HG03039 (cell line): ENCODE data around the gene RNF144A.
"Not testable (repeated sequence)": the region's sequence is repeated elsewhere in the genome, so short reads cannot be mapped to it uniquely, and the experiment has no call there.

ENCODE experiments used
- ATAC-seq: cut with Tn5 transposase; IDR thresholded peaks from one replicate; pipeline ENCODE4 v1.9.1; 2021; ENCODE audit warnings: mild to moderate bottlenecking, moderate library complexity; ENCODE audit not compliant: unreplicated experiment

RNF144A gene, protein sequence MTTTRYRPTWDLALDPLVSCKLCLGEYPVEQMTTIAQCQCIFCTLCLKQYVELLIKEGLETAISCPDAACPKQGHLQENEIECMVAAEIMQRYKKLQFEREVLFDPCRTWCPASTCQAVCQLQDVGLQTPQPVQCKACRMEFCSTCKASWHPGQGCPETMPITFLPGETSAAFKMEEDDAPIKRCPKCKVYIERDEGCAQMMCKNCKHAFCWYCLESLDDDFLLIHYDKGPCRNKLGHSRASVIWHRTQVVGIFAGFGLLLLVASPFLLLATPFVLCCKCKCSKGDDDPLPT

DNA sequence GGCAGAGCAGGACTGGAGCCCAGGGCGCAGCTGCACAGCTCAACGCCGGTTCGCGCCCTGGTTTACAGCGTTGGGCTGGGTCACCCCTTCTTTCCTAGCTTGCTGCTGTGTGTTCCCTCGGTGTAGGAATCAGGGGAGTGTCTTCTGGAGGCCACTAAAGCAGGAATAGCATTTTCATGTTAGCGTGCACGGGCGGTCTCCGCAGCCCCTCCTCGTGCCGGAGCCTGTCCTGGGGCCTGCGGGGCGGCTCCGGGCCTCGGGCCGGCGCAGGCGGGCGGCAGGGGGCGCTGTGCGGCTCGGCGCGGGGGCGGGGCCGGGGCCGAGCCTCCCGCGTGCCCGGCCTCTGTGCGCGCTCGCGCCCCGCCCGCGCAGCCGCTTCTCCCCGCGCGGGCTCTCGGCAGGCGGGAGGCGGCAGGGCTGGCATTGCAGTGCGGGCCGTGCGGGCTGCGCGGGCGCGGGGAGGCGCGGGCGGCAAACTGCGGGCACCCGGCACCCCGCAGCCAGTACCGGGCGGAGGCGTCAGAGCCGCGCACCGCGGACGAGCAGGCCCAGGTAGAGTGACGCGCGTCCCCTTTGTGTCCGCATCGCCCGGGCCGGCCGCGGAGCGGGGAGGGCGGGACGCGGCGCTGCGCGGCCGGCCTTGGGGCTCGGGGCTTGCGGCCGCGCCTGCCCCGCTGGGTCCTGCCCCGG lies at the start of gene RNF144A:
TSS of gene RNF144A (plus strand) at position 342 of the 690 bp plus-strand sequence. CDS start 79,515 bp downstream, outside the sequence.
- ATAC-seq: peak; percentile 87

DNA sequence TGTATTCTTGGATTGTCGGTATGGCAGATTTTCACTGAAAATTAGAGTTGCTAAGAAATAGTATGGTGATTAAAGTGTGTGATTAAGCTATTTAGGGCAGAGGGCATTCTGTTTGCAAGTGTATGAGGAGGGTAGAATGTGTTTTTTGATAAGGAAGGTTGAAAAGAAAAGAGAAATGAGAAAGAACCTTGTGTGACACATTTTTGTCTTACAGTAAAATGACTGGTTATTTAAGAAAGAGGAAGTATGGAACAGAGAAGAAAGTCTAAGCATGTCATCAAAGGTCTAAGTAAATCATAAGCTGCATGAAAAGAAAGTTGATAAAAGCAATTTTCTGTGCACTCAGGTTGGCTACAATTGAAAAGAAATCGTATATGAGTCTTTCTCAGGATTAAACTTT lies 44.8 kb upstream of the RNF144A start:
- ATAC-seq: no peak

DNA sequence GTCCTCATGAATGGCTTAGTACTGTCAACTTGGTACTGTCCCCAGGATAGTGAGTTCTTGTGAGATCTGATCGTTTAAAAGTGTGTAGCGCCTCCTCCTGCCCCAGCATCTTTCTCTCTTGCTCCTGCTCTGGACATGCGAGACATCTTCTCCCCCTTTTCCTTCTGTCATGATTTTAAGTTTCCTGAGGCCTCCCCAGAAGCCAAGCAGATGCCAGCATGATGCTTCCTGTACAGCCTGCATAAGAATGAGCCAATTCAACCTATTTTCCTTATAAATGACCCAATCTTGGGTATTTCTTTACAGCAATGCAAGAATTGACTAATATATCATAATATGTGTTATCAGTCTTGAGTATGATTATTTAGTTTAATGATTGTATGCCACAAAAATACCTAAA lies 43.2 kb upstream of the RNF144A start:
- no peak for ATAC-seq

DNA sequence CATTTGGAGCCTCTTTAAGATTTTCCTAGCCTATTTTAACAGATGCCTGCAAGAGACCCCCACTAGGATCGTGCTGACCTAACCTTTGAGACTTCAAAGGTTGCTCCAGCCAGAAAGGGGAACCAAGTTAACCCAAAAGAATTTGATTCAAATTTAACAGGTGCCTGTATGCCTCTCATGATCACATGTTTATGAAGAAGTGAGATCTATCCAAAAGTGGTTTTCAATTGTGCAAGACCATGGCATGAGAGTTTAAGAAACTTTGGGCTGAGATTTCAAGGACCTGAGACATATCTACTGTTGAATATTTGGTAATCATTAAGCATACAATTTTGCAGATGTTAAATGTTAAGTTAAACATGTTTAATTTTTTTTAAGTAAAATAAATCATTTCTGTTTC lies 40.9 kb upstream of the RNF144A start:
- no peak for ATAC-seq

DNA sequence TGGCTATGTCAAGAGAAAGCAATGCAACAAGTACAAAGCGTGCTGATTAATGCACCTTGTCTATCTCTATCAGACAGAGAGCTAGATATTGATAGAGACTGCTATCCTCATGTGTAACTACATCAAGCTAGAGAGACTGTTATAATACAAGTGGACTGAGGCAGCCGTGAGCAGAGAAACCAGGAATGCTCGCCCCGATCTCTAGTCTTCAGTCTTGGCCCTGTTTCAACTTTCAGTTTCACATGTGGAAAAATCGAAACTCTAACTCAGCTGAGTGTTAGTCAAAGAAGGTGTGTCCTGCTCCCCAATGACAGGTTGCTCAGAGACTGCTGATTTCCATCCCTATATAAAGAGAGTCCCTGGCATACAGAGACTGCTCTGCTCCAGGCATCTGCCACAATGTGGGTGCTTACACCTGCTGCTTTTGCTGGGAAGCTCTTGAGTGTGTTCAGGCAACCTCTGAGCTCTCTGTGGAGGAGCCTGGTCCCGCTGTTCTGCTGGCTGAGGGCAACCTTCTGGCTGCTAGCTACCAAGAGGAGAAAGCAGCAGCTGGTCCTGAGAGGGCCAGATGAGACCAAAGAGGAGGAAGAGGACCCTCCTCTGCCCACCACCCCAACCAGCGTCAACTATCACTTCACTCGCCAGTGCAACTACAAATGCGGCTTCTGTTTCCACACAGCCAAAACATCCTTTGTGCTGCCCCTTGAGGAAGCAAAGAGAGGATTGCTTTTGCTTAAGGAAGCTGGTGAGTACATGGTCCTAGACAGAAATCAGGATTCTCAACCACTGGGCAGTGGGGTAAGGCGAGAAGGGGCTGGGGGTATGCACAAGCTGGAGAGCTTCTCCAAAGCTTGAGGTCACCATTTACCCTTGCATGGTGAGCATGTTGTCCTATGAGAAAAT lies 39.6 kb upstream of the RNF144A start, which contains the start of gene RSAD2:
TSS of gene RSAD2 (plus strand) at position 376 of the 903 bp plus-strand sequence. CDS start at position 400, 24 bp downstream.
- ATAC-seq: peak; percentile 88

DNA sequence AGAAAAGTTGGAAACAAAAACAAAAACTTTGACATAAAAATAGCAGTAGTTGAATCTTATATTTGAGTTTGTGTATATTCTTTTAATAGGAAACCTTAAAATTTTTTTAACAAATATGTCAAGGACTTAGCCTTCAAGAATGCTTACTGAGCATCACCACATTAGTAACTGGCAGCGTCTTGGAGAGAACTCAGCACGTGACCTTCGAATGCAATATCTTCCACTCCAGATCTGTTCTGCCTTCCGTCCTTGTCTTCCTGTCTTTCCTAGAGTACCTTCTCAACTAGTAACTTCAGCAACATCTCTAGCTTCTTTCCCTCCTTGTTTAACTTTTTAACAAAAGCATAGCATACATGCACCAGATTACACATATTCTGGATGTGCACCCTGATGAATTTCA lies 38.7 kb upstream of the RNF144A start:
- no peak for ATAC-seq

DNA sequence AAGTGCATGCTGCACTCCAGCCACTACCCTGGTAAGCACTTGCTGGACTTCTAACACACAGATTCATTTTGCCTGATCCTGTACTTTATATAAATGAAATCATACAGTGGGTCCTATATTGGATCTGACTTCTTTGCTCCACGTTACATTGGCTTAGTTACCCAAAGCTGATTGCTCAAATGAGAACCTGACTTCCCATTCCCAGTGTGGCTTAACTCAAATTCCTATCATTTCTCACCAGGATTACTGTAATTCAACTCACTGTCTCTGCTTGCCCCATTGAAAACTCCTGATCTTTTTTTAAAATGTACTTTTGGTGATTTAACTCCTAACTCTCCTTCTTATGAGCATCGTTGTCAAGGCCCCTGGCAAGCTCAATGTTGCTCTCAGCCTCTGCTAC lies 38.2 kb upstream of the RNF144A start:
- ATAC-seq: no peak

DNA sequence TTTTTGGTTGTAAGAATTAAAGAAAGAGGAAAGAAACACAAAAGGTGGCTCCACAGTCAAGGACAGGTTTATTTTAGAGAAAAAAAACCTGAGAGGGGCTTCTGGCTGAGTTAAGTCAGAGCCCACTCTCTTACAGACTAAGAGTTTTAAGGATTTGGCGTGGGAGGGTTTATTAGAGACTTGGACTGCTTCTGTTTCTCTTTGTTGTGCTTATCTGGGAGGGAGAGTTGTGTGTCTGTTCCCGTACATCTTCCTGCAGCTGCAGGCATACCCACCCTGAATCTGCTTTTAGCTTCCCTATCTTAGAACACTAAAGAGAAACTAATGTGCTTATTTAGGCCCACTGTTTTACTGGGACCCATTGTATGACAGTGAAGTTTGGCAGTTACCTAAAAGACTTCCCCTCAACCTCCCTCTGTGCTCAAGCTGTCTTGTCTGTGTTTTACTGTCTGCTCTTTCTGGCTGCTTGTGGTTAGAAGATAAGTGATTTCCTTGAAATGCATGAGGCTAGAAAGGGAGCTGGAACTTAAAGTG lies 36.9 kb upstream of the RNF144A start:
- no peak for ATAC-seq

DNA sequence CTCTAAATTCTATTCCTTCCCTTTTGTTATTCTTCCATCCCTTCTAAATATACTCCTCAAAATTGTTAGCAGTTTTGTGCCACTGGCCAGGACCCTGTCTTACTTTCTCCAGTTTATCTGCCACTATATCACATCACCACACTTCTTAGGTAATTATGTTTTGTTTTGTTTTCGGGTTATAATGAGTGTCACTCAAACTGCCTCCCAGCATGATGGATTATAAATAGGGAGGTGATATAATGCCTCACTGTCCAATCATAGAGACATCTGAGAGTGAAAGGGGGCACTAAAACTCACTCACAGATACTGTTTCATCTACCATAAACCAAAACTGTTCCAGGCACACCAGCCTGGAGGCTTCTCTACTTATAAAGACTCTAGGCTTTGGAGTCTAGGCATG lies 36.2 kb upstream of the RNF144A start:
- no peak for ATAC-seq

DNA sequence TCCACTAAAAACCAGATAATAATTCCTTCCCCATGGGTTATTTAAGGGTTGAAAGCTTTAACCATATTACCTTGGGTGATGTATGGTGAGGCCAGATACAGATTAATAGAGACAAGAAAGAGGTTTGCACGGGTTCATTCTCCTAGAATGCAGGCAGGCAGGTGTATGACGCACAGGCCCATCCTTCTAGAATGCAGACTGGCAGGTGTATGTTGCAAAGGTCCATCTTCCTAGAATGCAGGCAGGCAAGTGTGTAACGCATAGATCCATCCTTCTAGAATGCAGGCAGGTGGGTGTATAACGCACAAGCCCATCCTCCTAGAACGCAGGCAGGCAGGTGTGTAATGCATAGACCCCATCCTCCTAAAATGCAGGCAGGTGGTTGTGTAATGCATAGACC lies 35.7 kb upstream of the RNF144A start:
- ATAC-seq: no peak

DNA sequence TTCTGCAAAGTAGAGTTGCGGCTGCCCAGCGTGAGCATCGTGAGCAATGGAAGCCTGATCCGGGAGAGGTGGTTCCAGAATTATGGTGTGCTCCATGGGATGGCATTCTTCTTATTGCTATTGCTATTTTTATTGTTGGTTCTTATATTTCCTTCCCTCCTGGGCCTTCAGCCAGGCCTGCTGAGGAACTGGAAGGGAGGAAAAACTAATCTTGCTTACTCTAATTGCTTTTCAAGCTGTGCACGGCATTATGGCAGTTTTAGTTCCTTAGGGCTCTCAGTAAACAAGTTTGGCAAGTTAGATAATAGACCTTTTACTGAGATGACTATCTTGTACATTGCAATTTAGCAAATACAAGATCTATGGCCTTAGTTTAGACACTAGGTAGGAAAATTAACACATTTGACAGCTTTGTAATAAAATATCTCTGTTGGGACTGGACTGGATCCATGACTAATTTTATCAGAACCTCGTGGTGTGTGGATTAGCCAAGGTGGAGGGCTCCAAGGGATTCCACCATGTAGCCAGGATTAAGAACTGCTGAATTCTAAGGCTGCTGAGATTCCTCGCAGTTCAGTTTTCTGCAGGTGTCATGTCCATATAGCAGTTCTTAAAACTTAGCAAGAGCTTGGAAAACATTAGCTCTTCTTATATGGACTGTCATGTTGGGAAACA lies 33.6 kb upstream of the RNF144A start:
- no peak for ATAC-seq

DNA sequence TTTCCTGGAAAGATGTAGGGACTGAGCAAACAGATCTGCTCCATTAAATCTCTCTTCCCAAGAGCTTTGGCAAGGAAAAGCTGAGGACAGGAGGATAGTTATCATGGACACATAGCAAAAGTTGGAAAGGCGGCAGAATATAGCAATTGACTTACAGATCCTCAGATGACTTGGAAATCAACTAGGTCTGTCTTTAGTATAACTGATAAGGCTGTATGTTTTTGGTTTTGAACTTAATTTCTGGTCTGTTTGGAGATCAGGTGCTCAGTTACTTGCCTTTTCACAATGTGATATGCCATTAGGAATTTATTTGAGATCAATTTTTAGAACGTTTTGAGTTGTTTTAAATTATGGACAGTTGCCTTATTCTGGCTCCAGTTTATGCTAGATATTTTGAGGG lies 31.7 kb upstream of the RNF144A start:
- ATAC-seq: no peak

DNA sequence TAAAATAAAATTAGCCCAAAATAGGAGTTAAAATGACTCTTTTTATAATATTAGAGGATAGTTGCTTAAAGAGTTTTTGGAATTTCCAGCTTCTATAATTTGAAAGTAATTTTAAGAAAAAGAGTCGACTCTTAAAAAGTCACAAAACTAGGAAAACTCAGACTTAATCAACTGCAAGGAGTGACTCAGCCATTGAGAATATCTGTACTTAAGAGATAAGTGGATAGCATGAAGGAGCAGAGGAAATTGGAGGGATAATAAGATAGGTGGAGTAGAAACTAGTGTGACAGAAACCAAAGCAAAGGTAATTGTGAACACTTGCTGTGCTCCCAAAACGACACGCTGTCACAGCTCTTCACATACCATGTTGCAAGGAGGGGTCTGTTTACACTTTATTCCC lies 31.2 kb upstream of the RNF144A start:
- ATAC-seq: no peak

DNA sequence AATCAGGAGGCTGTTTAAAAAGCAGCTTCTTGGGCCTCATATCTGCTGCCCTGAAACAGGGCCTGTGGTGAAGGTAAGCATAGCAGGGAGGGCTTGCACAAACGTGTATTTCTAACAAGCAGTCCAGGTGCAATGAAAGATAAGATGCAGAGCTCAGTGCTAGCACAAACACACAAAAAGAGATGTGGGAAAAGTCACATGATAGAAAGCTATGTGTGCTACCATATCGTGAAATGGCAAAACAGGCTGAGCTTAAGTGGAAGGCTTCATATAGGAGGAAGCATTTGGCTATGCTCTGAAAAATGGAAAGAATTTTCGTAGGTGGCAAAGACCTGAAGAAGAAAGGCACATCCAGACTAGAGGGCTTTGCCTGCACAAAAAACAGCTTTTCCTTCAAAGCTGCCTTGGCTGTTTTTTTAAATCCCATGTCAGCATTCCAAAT lies 29.4 kb upstream of the RNF144A start:
- no peak for ATAC-seq

DNA sequence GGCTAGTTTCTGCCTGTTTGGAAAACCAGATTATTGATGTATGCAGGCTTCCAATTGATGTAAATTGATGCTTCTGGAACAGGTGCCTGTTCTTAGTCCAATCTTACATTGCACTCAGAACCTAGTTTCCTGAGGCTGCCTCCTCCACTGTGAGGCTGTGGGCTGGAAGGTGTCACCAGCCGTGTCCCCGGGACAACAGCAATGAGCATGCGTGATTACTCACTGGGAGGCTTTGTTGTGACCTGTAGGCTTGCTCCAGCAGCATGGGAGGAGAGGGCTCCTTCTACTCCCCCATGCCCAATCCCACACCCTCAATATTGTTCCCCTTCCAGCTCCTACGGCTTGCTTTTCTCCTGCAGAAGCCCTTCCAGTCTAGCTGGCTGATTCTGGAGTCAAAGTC lies 28.5 kb upstream of the RNF144A start:
- ATAC-seq: no peak

DNA sequence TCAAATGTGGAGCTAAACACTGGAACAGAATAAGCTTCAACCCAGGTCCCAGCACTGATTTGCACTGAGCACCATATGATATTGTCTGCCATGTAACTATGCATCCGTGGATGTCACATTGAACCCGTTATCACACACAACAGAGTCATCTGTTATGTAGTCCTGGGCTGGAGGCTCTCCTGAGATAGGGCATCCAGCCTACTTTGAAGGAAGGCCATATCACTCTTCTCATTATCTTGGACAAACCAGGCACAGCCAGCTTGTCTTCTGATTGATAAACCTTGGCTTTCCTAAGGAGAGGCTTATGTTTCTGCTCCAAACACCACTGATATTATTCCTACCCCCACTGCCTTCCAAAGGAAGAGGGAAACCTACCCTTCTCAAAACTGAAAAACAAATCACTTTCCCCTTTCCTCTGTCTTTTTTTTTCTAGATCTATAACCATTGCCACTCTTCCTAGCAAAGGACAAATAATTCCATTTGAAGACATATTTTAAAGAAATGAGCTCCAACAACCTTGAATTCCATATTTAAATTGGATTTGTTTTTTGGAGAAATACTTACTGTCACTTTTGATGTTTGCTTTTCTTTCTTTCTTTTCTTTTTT lies 23.2 kb upstream of the RNF144A start:
- no peak for ATAC-seq

DNA sequence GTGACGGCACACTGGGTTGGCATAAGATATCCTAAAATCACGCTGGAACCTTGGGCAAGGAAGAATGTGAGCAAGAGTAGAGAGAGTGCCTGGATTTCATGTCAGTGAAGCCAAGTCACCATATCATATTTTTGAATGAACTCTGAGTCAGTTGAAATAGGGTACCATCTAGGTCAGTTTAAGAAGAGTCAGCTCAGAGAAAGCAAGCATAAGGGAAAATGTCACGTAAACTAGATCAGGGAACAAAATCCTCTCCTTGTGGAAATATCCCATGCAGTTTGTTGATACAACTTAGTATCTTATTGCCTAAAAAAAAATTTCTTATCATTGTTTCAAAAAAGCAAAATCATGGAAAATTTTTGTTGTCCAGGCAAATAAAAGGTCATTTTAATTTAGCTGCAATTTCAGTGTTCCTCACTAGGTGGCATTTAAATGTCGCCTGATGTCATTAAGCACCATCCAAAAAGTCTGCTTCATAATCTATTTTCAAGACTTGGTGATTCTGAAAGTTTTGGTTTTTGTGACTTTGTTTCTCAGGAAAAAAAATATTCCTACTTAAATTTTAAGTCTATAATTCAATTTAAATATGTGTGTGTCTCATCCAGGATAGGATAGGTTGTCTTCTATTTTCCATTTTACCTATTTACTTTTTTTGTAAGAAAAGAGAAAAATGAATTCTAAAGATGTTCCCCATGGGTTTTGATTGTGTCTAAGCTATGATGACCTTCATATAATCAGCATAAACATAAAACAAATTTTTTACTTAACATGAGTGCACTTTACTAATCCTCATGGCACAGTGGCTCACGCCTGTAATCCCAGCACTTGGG lies 20.1 kb upstream of the RNF144A start:
- no peak for ATAC-seq

DNA sequence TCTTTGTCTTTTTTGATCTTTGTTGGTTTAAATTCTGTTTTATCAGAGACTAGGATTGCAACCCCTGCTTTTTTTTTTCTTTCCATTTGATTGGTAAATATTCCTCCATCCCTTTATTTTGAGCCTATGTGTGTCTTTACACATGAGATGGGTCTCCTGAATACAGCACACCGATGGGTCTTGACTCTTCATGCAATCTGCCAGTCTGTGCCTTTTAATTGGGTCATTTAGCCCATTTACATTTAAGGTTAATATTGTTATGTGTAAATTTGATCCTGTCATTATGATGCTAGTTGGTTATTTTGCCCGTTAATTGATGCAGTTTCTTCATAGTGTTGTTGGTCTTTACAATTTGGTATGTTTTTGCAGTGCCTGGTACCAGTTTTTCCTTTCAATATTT lies 14.6 kb upstream of the RNF144A start:
- ATAC-seq: not testable (repeated sequence)

DNA sequence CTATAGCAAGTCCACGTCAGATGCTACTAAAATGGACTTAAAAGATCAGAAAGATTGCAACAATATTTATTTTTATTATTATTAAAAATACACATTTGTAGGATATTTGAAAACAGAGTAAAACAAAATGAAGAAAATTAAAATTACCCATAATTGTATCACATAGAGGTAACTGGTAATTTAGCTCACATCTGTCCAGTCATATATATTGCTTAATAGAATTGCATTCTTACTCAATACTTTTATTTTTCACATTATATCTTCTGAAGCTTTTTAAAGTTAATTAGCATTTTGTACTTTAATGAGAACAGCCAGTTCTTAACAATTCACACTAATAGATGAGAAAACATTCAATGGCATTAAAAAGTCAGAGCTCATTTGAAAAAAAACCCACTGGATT lies 11.5 kb upstream of the RNF144A start:
- no peak for ATAC-seq
